Measurements from ENCODE around the gene NAA40.

The NAA40 gene

DNA sequence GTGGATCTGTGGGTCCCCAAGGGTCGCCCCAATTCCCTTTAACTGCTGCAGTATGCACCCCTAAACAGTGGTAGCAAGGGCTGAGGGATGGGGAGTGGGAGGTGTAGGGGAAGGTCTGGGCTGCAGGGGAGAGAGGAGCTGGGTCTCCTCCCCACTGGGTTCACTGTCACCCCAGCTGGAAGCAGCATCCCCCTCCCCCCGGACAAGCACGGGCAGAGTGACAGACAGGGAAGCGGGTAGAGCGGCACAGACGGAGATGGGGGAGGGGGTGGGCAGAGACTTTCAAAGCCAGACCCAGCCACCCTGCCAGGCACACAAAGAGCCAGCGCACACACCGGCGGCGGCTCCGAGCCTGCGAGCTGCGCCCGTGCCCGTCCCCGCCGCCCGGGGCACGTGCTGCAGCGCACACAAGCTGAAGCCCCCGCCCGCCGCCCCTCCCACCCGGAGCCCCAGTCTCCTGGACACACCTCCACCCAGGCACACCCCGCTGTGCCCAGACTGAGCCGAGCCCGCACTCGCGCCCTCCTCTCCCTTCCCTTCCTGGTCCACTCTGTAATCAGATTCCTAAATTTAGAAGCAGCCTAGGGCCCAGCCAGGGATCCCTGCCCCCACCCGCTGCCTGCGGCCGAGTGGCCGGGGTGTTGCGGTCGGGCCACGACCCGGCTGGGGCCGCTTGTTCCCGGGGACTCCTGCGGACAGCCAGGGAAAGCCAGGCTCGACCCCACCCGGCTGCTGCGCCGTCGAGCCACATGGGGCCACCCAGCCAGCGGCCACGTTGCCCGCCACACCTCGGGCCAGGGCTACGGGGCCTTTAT, 20.9 kb upstream of the NAA40 start:
- H3K9me3 ChIP-seq (ENCODE audit: severe bottlenecking) = no peaks in the 10 kb centered on the region
- peaks cover 21% of the 10 kb centered on the region for H3K36me3 ChIP-seq
- H3K27me3 ChIP-seq (ENCODE audit: insufficient read depth, low read depth, severe bottlenecking) = no peaks in the 10 kb centered on the region
- peak; percentile 94 for DNase-seq
- peak overlapping the region; percentile 100 for H3K27ac ChIP-seq
- TF ChIP-seq, protein P1, sequence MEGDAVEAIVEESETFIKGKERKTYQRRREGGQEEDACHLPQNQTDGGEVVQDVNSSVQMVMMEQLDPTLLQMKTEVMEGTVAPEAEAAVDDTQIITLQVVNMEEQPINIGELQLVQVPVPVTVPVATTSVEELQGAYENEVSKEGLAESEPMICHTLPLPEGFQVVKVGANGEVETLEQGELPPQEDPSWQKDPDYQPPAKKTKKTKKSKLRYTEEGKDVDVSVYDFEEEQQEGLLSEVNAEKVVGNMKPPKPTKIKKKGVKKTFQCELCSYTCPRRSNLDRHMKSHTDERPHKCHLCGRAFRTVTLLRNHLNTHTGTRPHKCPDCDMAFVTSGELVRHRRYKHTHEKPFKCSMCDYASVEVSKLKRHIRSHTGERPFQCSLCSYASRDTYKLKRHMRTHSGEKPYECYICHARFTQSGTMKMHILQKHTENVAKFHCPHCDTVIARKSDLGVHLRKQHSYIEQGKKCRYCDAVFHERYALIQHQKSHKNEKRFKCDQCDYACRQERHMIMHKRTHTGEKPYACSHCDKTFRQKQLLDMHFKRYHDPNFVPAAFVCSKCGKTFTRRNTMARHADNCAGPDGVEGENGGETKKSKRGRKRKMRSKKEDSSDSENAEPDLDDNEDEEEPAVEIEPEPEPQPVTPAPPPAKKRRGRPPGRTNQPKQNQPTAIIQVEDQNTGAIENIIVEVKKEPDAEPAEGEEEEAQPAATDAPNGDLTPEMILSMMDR (IDR thresholded peaks at IDR 0.05; ENCODE audit: low read depth, low read length) = no peak
- H3K4me3 ChIP-seq (ENCODE audit: low read depth, low read length) = peak overlapping the region; percentile 63

DNA sequence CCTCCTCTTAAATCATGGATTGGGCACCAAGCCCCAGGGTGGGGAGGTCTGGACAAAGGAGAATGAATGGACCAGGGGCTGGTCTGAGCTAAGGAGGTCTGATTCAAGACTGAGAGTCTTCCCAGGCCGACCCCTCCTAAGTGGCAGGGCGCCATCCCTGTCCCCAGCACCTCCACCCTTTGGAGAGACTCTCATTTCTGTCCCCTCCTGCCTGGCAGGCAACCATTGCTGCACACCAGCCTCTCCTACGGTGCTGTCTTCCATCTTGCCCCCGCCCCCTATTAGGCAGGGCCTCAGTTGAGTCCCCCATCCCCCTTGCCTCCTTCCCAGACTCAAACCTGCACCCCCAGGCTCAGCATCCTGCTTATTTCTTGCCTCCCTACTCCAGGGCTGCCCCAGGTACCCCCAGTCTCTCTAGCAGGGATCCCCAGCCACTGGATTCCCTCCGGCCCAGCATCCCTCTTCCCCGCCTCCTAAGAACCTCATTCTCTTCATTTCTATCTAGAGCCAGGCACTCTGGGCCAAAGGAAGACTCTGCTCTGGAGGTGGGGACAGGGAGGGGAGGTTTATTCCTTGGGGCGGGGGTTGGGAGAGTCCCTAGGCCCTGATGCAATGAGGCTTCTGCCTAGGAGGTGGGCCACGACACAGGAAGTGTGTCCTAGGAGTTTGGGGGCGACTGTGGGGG, 20.2 kb upstream of the NAA40 start:
- H3K27me3 ChIP-seq (ENCODE audit: insufficient read depth, low read depth, severe bottlenecking) = no peaks in the 10 kb centered on the region
- peak overlapping the region; percentile 63 for H3K4me3 ChIP-seq (ENCODE audit: low read depth, low read length)
- DNase-seq = peak; percentile 64
- TF ChIP-seq, protein P1 (IDR thresholded peaks at IDR 0.05; ENCODE audit: low read depth, low read length) = no peak
- peaks cover 16% of the 10 kb centered on the region for H3K36me3 ChIP-seq
- H3K27ac ChIP-seq = peak overlapping the region; percentile 100
- no peaks in the 10 kb centered on the region for H3K9me3 ChIP-seq (ENCODE audit: severe bottlenecking)

DNA sequence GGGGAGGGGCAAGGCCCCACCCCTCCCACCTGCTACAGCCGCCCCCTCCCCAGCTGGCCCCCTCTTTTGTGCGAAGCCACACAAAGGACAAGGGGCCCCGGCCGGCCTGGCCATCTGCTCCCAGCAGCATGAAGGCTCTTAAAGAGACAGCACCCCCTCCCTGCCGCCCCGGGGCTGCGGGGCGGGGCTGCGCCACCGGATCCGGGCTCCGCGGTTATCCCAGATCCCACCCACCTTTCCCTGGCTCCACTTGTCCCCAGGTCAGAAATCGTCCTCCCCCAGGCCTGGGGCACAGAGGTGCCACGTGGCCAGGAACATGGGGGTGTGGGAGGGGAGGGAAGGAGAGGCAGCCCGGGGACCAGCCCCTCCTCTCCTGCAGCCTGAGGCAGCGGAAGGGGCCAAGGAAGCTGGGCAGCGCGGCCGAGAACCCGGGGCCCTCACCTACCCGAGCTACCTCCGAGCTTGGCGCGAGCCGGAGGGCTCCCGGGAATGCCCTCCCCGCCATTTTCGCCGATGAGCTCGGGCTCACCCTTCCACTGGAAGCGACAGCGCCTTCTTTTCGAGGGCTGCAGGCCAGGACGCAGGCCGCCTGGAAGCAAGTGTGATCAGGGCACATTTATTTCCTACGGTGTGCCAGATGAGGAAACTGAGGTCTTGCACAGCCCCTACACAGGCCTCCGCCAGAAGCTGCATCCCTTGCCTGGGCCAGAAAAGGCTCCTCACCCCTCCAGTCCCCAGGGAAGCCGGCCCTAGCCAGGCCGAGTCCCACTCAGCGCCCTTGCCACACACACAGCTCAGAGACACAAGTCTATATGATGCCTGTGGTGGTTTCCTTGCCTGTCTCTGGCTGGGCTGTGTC, 19.3 kb upstream of the NAA40 start:
- TF ChIP-seq, protein P1 (IDR thresholded peaks at IDR 0.05; ENCODE audit: low read depth, low read length) = no peak
- peak overlapping the region; percentile 63 for H3K4me3 ChIP-seq (ENCODE audit: low read depth, low read length)
- H3K27me3 ChIP-seq (ENCODE audit: insufficient read depth, low read depth, severe bottlenecking) = no peaks in the 10 kb centered on the region
- peak; percentile 97 for DNase-seq
- H3K9me3 ChIP-seq (ENCODE audit: severe bottlenecking) = no peaks in the 10 kb centered on the region
- H3K27ac ChIP-seq = peak overlapping the region; percentile 100
- peaks cover 8% of the 10 kb centered on the region for H3K36me3 ChIP-seq

DNA sequence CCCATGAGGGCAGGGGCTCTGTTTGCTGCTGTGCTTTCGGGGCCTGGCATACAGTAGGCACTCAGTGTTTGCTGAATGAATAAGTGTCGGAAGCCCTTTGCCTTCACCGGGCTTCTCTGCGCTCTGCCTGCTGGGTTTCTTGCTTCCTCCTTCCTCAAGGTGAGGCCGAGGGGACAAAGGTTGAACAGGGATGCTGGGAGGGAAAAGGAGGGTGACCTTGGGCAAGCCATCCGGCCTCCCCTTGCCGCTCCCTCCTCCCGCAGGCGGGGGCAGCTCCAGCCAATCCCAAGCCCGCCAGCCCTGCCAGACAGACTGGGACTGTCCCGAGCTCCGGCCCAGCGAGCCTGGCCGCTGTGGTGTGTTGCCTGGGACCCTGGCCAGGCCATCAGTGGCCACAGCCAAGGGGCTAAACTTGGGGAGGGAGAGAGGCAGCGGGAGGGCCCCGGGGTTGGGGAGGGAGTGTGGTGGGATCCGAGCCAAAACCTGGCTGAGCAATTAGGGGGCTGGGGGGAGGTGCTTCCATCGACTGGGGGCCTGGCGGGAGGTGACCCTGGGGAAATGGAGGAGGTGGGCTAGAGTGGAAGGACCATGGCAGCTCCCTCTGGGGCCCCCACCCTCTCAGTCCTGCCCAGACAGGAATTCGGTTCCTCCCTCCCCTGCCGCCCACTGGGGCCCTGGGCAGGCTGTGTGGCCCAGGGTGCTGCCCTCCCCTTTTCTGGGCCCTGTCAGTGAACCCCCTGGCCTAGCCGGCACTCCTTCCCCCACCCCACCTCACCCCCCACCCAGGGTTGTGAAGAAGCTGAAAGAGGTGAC, 18.5 kb upstream of the NAA40 start:
- Histone ChIP-seq H3K4me3 (ENCODE audit: low read depth, low read length) (peak overlapping the region; percentile 63), H3K9me3 (ENCODE audit: severe bottlenecking) (no peaks in the 10 kb centered on the region), H3K27me3 (ENCODE audit: insufficient read depth, low read depth, severe bottlenecking) (no peaks in the 10 kb centered on the region), H3K27ac (peak overlapping the region; percentile 100), H3K36me3 (no peaks in the 10 kb centered on the region)
- DNase-seq = peak; percentile 76
- TF ChIP-seq, protein P1 (IDR thresholded peaks at IDR 0.05; ENCODE audit: low read depth, low read length) = no peak

DNA sequence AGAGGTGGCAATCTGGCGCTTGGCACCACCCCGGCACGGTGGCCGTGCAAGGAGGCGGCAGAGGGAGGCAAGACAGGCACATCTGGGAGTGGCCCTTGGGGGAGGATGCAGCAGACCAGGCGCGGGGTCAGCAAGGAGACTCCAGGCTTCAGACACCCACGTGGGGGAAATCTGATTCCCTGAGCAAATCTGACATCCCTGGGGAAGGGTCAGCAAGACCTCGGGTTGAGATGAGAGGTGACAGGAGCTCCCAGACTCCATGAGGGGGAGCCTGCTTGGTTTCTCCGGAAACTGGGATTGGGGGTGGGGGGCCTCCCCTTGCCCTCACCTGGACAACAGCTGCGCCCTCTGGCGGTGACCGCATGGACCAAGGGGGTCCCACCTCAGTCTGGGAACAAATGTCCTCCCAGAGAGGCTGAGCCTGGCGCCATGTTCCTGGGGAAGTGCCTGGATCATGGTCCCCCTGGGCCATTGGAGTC, 17.8 kb upstream of the NAA40 start:
- DNase-seq = no peak
- no peaks in the 10 kb centered on the region for H3K9me3 ChIP-seq (ENCODE audit: severe bottlenecking)
- H3K27ac ChIP-seq = peak overlapping the region; percentile 100

More for the DNA sequence above, 17.8 kb upstream of the NAA40 start:
- TF ChIP-seq, protein P1 (IDR thresholded peaks at IDR 0.05; ENCODE audit: low read depth, low read length) = peak; percentile 21; the same call in 1 of the 2 replicates
- H3K4me3 ChIP-seq (ENCODE audit: low read depth, low read length) = no peak overlapping the region
- no peaks in the 10 kb centered on the region for H3K27me3 ChIP-seq (ENCODE audit: insufficient read depth, low read depth, severe bottlenecking)
- no peaks in the 10 kb centered on the region for H3K36me3 ChIP-seq

Measured in WERI-Rb-1 (cell line).